OCI-LY1 (cell line): ENCODE data around the gene USPL1.

ENCODE experiments used
- EZH2 ChIP-seq: fragments of 200-600 bp; sonication (generic), shearing (Covaris generic); IDR thresholded peaks from 2 replicates; pipeline ENCODE4 v1.8.0; 2017; ENCODE audit warnings: borderline replicate concordance, mixed run types, mild to moderate bottlenecking, antibody characterized with exemption, low read length, moderate library complexity, mixed read lengths
- TF ChIP-seq, protein P1 (sequence below): fragments of 200-600 bp; sonication (generic), shearing (Covaris generic); IDR thresholded peaks from 2 replicates; pipeline ENCODE4 v1.5.1; 2017; ENCODE audit warnings: mild to moderate bottlenecking, antibody characterized with exemption, low read length, moderate library complexity, mixed read lengths

DNA sequence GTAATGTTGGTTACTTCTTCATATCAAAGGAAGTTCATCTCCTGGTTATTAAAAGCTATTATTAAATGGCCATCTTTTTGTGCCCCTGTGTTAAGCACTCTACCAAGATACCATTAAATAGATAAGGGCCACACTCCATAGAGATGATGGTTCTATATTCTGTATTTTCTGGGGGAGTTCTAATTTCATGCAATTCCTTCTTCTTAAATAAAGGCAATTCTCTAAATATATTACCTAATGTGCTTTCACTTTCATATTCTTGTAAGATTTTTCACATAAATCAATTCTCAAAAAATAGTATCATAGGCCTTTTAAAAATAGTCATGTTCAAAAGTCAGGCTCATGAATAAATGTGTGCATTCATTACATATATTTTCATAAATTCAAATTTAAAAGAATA is 47.0 kb upstream of the USPL1 start:
- TF ChIP-seq, protein P1, sequence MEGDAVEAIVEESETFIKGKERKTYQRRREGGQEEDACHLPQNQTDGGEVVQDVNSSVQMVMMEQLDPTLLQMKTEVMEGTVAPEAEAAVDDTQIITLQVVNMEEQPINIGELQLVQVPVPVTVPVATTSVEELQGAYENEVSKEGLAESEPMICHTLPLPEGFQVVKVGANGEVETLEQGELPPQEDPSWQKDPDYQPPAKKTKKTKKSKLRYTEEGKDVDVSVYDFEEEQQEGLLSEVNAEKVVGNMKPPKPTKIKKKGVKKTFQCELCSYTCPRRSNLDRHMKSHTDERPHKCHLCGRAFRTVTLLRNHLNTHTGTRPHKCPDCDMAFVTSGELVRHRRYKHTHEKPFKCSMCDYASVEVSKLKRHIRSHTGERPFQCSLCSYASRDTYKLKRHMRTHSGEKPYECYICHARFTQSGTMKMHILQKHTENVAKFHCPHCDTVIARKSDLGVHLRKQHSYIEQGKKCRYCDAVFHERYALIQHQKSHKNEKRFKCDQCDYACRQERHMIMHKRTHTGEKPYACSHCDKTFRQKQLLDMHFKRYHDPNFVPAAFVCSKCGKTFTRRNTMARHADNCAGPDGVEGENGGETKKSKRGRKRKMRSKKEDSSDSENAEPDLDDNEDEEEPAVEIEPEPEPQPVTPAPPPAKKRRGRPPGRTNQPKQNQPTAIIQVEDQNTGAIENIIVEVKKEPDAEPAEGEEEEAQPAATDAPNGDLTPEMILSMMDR, result no peak
- TF ChIP-seq EZH2, result no peak
